ENCODE measurements around the gene CAPN1. TPM values are rescaled to one million over a fixed set of nuclear protein-coding genes. Genes with fewer than 3 reads are reported as not detected.
"Not testable (repeated sequence)": the region's sequence is repeated elsewhere in the genome, so short reads cannot be mapped to it uniquely, and the experiment has no call there.

CAPN1 gene
- polyA plus RNA-seq (2012; ENCODE audit: insufficient read depth, insufficient read length) = 82.3 TPM

DNA sequence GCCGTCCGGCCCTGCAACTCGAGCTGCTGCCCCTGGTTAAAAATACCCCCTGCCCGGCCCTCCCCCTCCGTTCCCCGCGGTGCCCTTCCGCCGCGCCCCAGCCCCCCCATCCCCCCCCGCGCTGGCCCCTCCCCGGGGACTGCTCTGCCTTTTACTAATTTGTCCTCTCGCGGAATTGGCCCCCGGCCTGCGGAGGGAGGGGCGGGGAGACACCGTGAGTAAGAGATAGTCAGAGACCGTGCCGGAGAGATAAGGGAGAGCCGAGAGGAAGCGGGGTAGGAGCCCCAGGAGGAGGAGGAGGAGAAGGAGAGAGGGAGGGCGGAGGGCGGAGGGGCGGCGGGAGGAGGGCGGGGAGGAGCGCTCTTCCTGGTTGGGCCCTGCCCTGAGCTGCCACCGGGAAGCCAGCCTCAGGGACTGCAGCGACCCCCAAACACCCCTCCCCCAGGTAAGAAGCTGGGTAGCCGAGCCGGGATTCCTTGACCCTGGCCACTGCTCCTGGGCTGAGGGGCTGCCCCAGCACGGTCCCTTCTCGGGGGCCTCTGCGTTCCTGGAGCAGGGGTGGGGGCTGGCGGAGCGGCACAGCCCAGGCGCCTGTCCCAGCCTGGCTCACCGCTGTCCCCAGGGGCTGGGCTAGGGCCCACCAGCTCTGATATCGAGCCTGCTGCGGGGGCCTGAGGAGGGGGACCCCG lies at the start of gene CAPN1:
Gene CAPN1 (plus strand): TSS at position 360 of the 689 bp plus-strand sequence. CDS start 774 bp downstream, outside the sequence.
- peak within 1 kb of the TSS; percentile 82 for H3K4me3 ChIP-seq (ENCODE audit: low read length)
- peak; percentile 68 for DNase-seq (ENCODE audit: low read depth, low spot score)

GRCh38 chr11:65132238-65132987 lies 49.3 kb upstream of the CAPN1 start:
- no peak overlapping the region for H3K4me3 ChIP-seq (ENCODE audit: low read length)

DNA sequence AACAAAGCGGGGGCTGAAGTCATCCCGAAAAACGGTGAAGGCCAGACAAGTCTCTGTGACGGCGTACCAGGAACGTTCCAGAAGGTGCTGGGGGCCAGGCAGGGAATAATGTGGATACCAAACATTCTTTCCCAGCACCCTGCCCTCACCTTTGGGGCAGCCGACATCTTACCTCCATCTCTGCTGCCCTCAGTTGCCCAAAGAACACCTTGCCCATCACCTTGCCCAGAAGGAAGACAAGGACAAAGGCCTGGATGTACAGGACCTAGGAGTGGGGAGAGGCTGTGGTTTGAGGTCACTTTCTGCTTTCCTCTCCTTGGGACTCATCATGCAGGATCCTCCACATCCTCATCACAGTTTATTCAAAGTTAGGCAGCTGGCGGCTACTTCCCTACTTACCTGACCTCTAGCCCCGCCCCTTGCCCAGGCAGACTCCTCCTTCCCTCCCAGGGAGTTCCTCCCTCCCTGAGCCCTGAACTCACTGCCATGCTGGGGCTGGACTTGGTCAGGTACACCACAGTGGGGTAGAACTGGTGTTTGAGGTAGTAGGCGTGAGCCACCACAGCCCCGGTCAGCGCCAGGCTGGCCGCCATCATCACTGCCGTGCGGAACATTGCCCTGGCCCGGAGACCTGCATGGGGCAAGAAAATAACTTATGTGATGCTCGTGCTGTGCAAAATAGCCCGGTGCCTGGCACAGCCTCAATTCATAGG lies 48.6 kb upstream of the CAPN1 start:
- H3K4me3 ChIP-seq (ENCODE audit: low read length) = peak overlapping the region; percentile 88
- no peak for DNase-seq (ENCODE audit: low read depth, low spot score)

More at GRCh38 chr11:65132238-65132987, 49.3 kb upstream of the CAPN1 start:
- DNase-seq (ENCODE audit: low read depth, low spot score) = no peak

DNA sequence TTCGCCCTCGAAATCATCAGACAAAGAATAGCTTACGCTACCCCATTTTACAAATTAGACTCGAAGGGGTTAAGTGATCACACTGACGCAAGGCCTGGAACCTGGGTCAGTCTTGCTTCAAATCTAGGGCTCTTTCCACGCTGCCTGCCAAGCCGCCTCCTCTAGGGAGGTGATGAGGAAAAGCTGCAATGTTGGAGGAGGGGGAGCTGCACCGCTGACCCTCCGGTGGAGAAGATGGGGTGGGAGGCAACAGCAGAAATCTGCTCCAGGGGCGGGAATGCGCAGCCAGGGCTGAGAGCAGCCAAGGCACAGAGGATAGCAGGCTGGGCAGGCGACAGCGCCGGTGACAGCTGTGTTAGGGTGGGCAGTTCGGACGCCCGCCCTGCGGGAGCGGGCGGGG lies 48.0 kb upstream of the CAPN1 start:
- DNase-seq (ENCODE audit: low read depth, low spot score) = no peak
- peak overlapping the region; percentile 88 for H3K4me3 ChIP-seq (ENCODE audit: low read length)

DNA sequence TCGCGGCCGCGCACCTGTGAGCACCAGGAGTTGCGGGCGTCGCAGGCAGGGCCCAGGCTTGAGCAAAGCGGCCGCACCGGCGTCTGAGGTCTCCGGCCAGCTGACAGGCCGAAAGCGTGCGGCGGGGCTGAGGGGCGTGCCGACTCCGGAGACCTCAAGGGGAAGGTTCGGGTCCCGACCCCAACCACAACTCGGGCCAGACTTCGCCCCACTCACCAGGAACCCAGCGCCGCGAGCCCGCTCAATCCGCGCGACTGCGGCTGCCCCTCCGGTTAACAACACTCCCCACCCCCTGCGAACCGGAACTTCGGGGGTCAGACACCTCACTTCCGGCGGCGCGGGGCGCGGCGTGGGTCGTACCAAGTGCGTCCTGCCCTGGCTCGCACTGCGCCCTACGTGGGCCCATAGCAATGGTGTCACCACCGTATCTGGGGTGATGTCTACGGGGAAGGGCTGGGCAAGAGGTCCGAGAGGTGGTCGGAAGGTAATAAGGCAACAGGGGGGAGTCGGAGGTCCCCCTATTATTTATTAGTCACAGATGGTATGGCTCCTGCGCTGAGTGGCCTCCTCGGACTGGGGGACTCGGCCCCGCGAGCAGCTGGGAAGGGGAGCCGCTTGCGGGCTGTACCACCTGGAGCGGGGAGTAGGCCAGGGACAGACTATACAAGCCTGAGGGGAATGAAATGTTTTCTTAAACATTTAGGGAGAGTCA lies 47.3 kb upstream of the CAPN1 start, which contains the start of gene SYVN1:
Gene SYVN1 (minus strand): TSS at position 280 of the 712 bp plus-strand sequence. CDS start 918 bp downstream, outside the sequence.
- peak; percentile 80 for DNase-seq (ENCODE audit: low read depth, low spot score)
- peak within 1 kb of the TSS; percentile 88 for H3K4me3 ChIP-seq (ENCODE audit: low read length)

GRCh38 chr11:65134952-65135632 lies 46.6 kb upstream of the CAPN1 start:
- peak; percentile 94 for DNase-seq (ENCODE audit: low read depth, low spot score)
- peak overlapping the region; percentile 88 for H3K4me3 ChIP-seq (ENCODE audit: low read length)

- H3K4me3 ChIP-seq (ENCODE audit: low read length) = peak overlapping the region; percentile 88
- no peak for DNase-seq (ENCODE audit: low read depth, low spot score)
Observed at GRCh38 chr11:65135633-65136145, 46.0 kb upstream of the CAPN1 start.

DNA sequence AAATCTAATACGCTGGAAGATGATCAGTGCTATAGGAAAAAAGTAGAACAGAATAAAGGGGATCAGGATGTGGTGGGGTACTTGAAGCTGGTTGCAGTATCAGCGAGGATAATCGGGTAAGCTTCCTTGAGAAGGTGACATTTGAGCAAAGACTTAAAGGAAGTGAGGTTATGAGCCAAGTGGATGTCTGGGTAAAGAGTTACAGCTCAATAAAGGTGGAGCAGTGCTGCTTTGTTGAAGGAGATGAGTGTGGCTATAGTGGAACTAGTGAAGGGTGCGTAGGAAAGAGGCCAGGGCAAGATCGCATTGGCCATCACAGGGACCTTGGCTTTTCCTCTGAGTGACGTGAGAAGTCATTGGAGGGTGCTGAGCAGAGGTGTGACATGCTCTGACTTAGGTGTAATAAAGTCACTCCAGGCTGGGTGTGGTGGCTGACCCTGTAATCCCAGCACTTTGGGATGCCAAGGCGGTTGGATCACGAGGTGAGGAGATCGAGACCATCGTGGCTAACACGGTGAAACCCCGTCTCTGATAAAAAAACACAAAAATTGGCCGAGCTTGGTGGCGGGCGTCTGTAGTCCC lies 45.1 kb upstream of the CAPN1 start:
- no peak overlapping the region for H3K4me3 ChIP-seq (ENCODE audit: low read length)
- no peak for DNase-seq (ENCODE audit: low read depth, low spot score)

DNA sequence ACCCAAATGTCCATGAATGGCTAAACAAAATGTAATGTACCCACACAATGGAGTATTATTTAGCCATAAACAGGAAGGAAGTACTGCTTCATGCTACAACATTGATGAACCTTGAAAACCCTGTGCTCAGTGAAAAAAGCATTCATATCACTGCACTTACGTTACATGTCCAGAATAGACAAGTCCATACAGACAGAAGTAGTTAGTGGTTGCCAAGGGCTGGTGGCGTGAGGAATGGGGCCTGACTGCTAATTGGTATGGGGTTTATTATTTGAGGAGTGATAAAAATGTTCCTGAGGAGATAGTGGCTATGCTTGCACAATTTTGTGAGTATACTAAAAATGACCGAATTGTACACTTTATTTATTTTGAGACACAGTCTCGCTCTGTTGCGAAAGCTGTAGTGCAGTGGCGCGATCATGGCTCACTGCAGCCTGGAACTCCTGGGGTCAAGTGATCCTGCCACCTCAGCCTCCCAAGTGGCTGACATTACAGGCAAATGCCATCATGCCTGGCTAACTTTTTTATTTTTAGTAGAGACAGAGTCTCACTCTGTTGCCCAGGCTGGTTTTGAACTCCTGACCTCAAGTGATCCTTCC lies 39.7 kb upstream of the CAPN1 start:
- no peak for DNase-seq (ENCODE audit: low read depth, low spot score)
- H3K4me3 ChIP-seq (ENCODE audit: low read length) = no peak overlapping the region

DNA sequence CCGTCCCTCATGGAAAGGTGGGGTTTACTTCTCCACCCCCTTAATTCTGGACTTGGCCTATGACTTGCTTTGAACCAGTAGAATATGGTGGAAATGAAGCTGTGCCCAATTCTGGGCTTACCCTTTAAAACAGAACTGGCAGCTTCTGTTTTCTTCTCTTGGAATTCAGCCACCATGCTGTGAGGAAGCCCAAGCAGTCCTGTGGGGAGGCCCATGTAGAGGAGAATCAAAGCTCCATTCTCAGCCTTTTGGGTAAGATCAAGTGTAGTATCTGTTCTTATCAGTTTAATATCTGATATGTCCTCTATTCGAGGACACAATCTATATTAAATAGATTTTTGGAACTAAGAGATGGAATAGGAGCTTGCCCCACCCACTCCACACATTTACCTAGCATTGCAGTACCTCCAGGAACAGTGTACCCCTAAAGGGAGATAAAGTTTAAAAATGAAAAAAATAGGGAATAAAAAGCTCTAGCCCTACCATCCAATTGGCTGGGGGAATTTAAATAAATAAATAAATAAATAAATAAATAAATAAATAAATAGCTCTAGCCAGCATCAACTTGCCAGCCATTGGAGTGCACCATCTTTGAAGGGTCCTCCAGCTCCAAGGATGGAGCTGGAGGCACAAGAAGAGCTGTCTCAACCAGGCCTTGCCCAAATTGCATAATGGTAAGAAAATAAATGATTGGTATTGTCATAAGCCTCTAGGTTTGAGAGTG lies 34.2 kb upstream of the CAPN1 start:
- no peak overlapping the region for H3K4me3 ChIP-seq (ENCODE audit: low read length)
- no peak for DNase-seq (ENCODE audit: low read depth, low spot score)

DNA sequence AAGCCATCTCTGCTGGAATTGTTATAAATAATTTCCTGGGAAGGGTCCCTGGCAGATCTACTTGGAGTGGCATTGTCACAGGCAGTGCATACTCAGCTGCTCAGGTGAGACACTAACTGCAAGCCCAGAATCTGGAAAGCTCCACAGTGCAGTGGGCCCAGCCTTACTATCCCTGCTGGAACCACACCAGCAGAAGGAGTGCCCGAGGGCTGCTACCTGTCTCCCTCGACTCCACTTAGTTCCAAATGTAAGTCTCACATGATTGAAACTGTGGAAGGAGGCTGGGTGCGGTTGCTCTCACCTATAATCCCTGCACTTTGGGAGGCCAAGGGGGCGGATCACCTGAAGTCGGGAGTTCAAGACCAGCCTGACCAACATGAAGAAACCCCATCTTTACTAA lies 33.1 kb upstream of the CAPN1 start:
- H3K4me3 ChIP-seq (ENCODE audit: low read length) = no peak overlapping the region
- DNase-seq (ENCODE audit: low read depth, low spot score) = no peak

- not testable (repeated sequence) for DNase-seq (ENCODE audit: low read depth, low spot score); H3K4me3 ChIP-seq (ENCODE audit: low read length)
Observed at GRCh38 chr11:65150131-65150508, 31.6 kb upstream of the CAPN1 start.

DNA sequence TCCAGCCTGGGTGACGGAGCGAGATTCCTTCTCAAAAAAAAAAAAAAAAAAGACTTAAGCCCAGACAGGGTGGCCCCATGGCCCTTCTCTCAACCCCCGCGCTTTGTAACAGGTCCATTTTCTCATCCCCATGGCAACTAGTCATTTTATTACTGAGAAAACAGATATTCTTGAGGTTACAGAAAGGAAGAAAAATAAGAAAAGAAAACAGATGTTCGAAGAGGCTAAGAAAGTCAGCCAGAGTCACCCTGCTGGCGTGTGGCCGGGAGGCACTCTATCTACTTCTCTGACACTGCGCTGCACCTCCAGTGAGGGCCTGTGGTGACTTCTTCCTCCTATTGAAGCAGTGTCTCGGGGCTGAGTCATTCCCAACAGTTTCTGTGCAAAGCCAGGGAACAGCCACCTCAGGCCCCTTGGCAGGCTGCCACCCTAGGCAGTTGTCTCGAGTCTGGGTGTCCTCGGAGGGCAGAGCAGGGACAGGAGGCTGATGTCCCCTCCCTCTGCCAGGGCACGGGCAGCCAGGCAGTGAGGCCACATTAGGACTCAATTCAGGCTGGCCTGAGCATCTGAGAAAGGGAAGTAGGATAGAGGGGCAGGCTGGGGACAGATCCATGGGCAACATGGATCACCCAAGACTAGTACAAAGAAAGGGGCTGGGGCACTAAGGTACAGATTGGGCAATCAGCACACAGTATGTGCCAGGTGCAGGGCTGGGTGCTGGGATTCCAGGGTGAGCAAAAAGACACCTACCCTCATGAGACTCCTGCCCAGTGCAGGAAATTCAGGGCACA lies 31.0 kb upstream of the CAPN1 start:
- DNase-seq (ENCODE audit: low read depth, low spot score) = no peak
- no peak overlapping the region for H3K4me3 ChIP-seq (ENCODE audit: low read length)

DNA sequence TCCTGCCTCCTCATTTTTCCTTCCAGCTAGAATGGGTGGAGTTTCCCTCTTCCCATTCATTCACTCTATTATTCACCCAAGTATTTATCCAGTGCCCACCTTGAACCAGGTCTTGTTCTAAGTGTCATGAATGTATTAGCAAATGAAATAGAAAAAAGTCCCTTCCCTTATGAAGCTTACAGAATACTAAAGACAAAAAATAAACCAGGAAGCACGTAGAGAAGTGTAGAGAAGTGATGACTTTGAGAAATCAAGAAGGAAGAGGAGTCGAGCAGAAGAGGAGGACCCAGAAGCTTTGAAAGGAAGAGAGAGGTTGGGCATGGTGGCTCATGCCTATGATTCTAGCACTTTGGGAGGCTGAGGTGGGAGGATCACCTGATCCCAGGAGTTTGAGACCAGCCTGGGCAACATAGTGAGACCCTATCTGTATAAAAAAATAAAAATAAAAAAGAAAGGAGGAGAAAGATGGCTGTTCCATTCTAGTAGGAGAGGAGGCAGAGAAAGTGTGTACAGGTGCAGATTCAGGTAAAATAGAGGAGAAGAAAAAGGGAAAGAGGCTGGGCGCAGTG lies 30.3 kb upstream of the CAPN1 start:
- DNase-seq (ENCODE audit: low read depth, low spot score) = no peak

GRCh38 chr11:65152122-65152521 lies 29.6 kb upstream of the CAPN1 start:
- H3K4me3 ChIP-seq (ENCODE audit: low read length) = no peak overlapping the region
- no peak for DNase-seq (ENCODE audit: low read depth, low spot score)

More for the DNA sequence above, 30.3 kb upstream of the CAPN1 start:
- H3K4me3 ChIP-seq (ENCODE audit: low read length) = no peak overlapping the region

- DNase-seq (ENCODE audit: low read depth, low spot score) = no peak
Observed at GRCh38 chr11:65156256-65156655, 25.5 kb upstream of the CAPN1 start.

More at GRCh38 chr11:65156256-65156655, 25.5 kb upstream of the CAPN1 start:
- H3K4me3 ChIP-seq (ENCODE audit: low read length) = no peak overlapping the region

Data from Jurkat, Clone E6-1 (cell line).